ENCODE results near the gene INPPL1.

Gene INPPL1

GRCh38 chr11:72222106-72222891, 2.3 kb upstream of the INPPL1 start:
- TF ChIP-seq CTCF (IDR thresholded peaks at IDR 0.05), result no peak
- peaks cover 7% of the 10 kb centered on the region for H3K36me3 ChIP-seq
- peak overlapping the region; percentile 82 to 98 for H3K4me3 ChIP-seq (ENCODE audit: low read depth in 1 of 2, low read length in 1 of 2)
- H3K27ac ChIP-seq, result peak overlapping the region; percentile 95
- H3K4me1 ChIP-seq (ENCODE audit: control insufficient read depth in 1 of 2, insufficient read depth in 1 of 2, low read depth in 1 of 2, low read length in 1 of 2), result peaks cover 23 to 36% of the 10 kb centered on the region in 2 experiments
- H3K9me3 ChIP-seq, result no peaks in the 10 kb centered on the region
- no peaks in the 10 kb centered on the region for H3K27me3 ChIP-seq

- no peak for TF ChIP-seq CTCF (IDR thresholded peaks at IDR 0.05)
- peak overlapping the region; percentile 95 for H3K27ac ChIP-seq
- peak overlapping the region; percentile 82 to 98 for H3K4me3 ChIP-seq (ENCODE audit: low read depth in 1 of 2, low read length in 1 of 2)
- no peaks in the 10 kb centered on the region for H3K9me3 ChIP-seq
- H3K4me1 ChIP-seq (ENCODE audit: control insufficient read depth in 1 of 2, insufficient read depth in 1 of 2, low read depth in 1 of 2, low read length in 1 of 2), result peaks cover 17 to 29% of the 10 kb centered on the region in 2 experiments
- H3K36me3 ChIP-seq, result peaks cover 14% of the 10 kb centered on the region
- H3K27me3 ChIP-seq, result no peaks in the 10 kb centered on the region
Observed at GRCh38 chr11:72222907-72223614, 1.5 kb upstream of the INPPL1 start.

- Histone ChIP-seq H3K36me3 (peaks cover 23% of the 10 kb centered on the region), H3K27ac (peak overlapping the region; percentile 95), H3K4me1 (ENCODE audit: control insufficient read depth in 1 of 2, insufficient read depth in 1 of 2, low read depth in 1 of 2, low read length in 1 of 2) (peaks cover 14 to 27% of the 10 kb centered on the region in 2 experiments), H3K27me3 (no peaks in the 10 kb centered on the region), H3K4me3 (ENCODE audit: low read depth in 1 of 2, low read length in 1 of 2) (peak overlapping the region; percentile 82 to 98), H3K9me3 (no peaks in the 10 kb centered on the region)
- peak; percentile 10 for TF ChIP-seq CTCF (IDR thresholded peaks at IDR 0.05)
Observed at GRCh38 chr11:72223615-72224563, 678 bp upstream of the INPPL1 start.

- Histone ChIP-seq H3K4me3 (ENCODE audit: low read depth in 1 of 2, low read length in 1 of 2) (peak overlapping the region; percentile 82 to 98), H3K36me3 (peaks cover 39% of the 10 kb centered on the region), H3K27ac (peak overlapping the region; percentile 95), H3K4me1 (ENCODE audit: control insufficient read depth in 1 of 2, insufficient read depth in 1 of 2, low read depth in 1 of 2, low read length in 1 of 2) (peaks cover 14 to 27% of the 10 kb centered on the region in 2 experiments), H3K9me3 (peaks cover 3% of the 10 kb centered on the region), H3K27me3 (no peaks in the 10 kb centered on the region)
- TF ChIP-seq CTCF (IDR thresholded peaks at IDR 0.05), result no peak
Observed at GRCh38 chr11:72225411-72225951, 914 bp downstream of the INPPL1 start.

- Histone ChIP-seq H3K27me3 (no peaks in the 10 kb centered on the region), H3K9me3 (peaks cover 3% of the 10 kb centered on the region), H3K4me3 (ENCODE audit: low read depth in 1 of 2, low read length in 1 of 2) (no peak overlapping the region), H3K36me3 (peaks cover 51% of the 10 kb centered on the region), H3K4me1 (ENCODE audit: control insufficient read depth in 1 of 2, insufficient read depth in 1 of 2, low read depth in 1 of 2, low read length in 1 of 2) (peaks cover 14 to 21% of the 10 kb centered on the region in 2 experiments), H3K27ac (no peak overlapping the region)
- no peak for TF ChIP-seq CTCF (IDR thresholded peaks at IDR 0.05)
Observed at GRCh38 chr11:72226701-72227100, 2.1 kb downstream of the INPPL1 start.

All from neutrophil (primary cell).